Heart left ventricle (tissue), 16 donors: ENCODE results near the gene MSL1. TPM values are rescaled to one million over a fixed set of nuclear protein-coding genes. Genes with fewer than 3 reads are reported as not detected.
A peak's percentile ranks its signal among the peaks of the same experiment; 100 is the strongest.

Experiments
- ATAC-seq, 4 donors: fragments of 200-7000 bp; cut with Tn5 transposase; one replicate each; pipeline ENCODE4 v1.9.1; 2020 to 2022; ENCODE audit warnings: moderate library complexity in 4 of 4, mild to moderate bottlenecking in 3 of 4, moderate number of reproducible peaks in 1 of 4
- DNase-seq, 5 donors: peaks; one replicate each; pipeline ENCODE4 v3.0.0-alpha.2; 2020
- H3K27ac ChIP-seq, 12 donors: fragments of 200-600 bp; sonication (generic) in 4 of 12; one replicate each; pipeline versions ENCODE4 v1.5.0 to v1.8.0; 2016 to 2022; ENCODE audit warnings: mild to moderate bottlenecking in 2 of 12
- H3K27me3 ChIP-seq, 9 donors: fragments of 200-600 bp; sonication (generic) in 2 of 9; one replicate each; pipeline versions ENCODE4 v1.5.1 to v1.8.0; 2016 to 2022; ENCODE audit warnings: mild to moderate bottlenecking in 3 of 9
- H3K36me3 ChIP-seq, 9 donors: fragments of 200-600 bp; sonication (generic) in 2 of 9; one replicate each; pipeline versions ENCODE4 v1.5.0 to v1.8.0; 2018 to 2022; ENCODE audit warnings: mild to moderate bottlenecking in 2 of 9
- H3K4me1 ChIP-seq, 12 donors: fragments of 200-600 bp; sonication (generic) in 4 of 12; one replicate each; pipeline versions ENCODE4 v1.5.0 to v1.8.0; 2016 to 2022; ENCODE audit warnings: mild to moderate bottlenecking in 3 of 12
- H3K4me3 ChIP-seq, 12 donors: fragments of 200-600 bp; sonication (generic) in 4 of 12; one replicate each; pipeline versions ENCODE4 v1.5.0 to v1.8.0; 2017 to 2022; ENCODE audit warnings: mild to moderate bottlenecking in 9 of 12, moderate library complexity in 4 of 12
- H3K9me3 ChIP-seq, 12 donors: fragments of 200-600 bp; sonication (generic) in 4 of 12; one replicate each; pipeline versions ENCODE4 v1.5.0 to v1.8.0; 2016 to 2022; ENCODE audit warnings: mild to moderate bottlenecking in 1 of 12
- CTCF ChIP-seq, 12 donors: fragments of 200-600 bp; sonication (generic) in 4 of 12; IDR thresholded peaks; one replicate each; pipeline versions ENCODE4 v1.5.0 to v1.8.0; 2018 to 2022; ENCODE audit warnings: antibody characterized with exemption in 12 of 12, mild to moderate bottlenecking in 5 of 12
- POLR2A ChIP-seq, 2 donors: fragments of 450-650 bp; IDR thresholded peaks; one replicate each; pipeline ENCODE4 v1.6.1; 2017; ENCODE audit warnings: antibody characterized with exemption in 2 of 2, mild to moderate bottlenecking in 2 of 2, moderate library complexity in 2 of 2
- WGBS, 4 donors: extraction: QIAGEN DNeasy Blood & Tissue Kit in 2 of 4; methylation state at CpG; one replicate each; pipeline versions ENCODE4 v1.1.5 to v1.1.7; 2013 to 2018; 5-methylcytosine and 5-hydroxymethylcytosine counted together
- intact Hi-C, 10 donors: fragments of 100-400 bp; cut with DNase I; formaldehyde crosslinking; loops; one replicate each; pipeline versions ENCODE4 v1.11.1 to v1.14.2; 2022
- polyA plus RNA-seq, 2 donors: library from polyadenylated mRNA; stranded (reverse); fragments of 200-250 nt; gene quantifications; one replicate each; pipeline ENCODE4 v1.2.3, GENCODE V29; 2013
- total RNA-seq, 9 donors: library from RNA; depleted of rRNA in 2 of 9; stranded (reverse); fragments of >200 nt in 2 of 9; fragmentation: NEBNext Ultra II Directional in 3 of 9; extraction: Animal tissue kit (Norgen Biotek cat#: 25700) in 3 of 9; gene quantifications; one replicate each; pipeline versions ENCODE4 v1.1.0 to v1.2.4, GENCODE V29; 2016 to 2023
- donor health status: ischemic (EF 13 %, LVEDD 7.1; RV severe dilation, severe dysfunction).
- donor health status: healthy with polysubstance abuse.
- donor health status: DM: no; HTN: yes; CAD: no.
- donor health status: DM: no; HTN: no; CAD: no.
- donor health status: ischemic (EF 25% LVEDD 6.9; RV normal size, moderate dysfunction).
- donor health status: ischemic (EF 25% LVEDD 5.7; RV mildly dilated, moderate dysfunction).
- donor health status: healthy.
- donor health status: DM: yes; HTN: yes; CAD: no.
- donor health status: ischemic (EF 35%, LVEDD 5.7; RV mildly dilated, moderate dysfunction).
- donor health status: nonischemic (EF 11% LVEDD 7.7; RV severe dilation, severe dysfunction).
- donor health status: DM: yes; HTN: yes; CAD: no.
- donor health status: PGD.
- donor health status: ischemic (EF 29% LVEDD 5.4; RV normal size, mild dysfunction).
- donor health status: nonischemic (EF 23%, LVEDD 6.1; RV moderate dilation, normal function).

MSL1 gene
- total and polyA plus RNA-seq, 11 donors = 32.0 to 54.7 (median 45.1) TPM

GRCh38 chr17:40095351-40095943, 26.3 kb upstream of the MSL1 start:
- no peak for TF ChIP-seq CTCF (IDR thresholded peaks at IDR 0.05)
- no peak for TF ChIP-seq POLR2A (IDR thresholded peaks at IDR 0.05)
- no peaks in the 10 kb centered on the region for H3K9me3 ChIP-seq
- H3K4me3 ChIP-seq = peak overlapping the region in 4 of 12 donors; percentile 10 to 87 (median 78)
- intact Hi-C loops = loop anchor here in 2 of 10 donors (5.0 to 10.0 kb wide), 2 partner anchors 33 to 81 kb away; partner anchors contain the start of genes CSF3 (in 1 of the 2) and THRA (in 1 of the 2)
- no peak for ATAC-seq
- peaks cover 15 to 86% (median 74%) of the 10 kb centered on the region in 12 donors for H3K4me1 ChIP-seq
- 62 to 68% (median 64%) methylated on average over 11 to 17 of the region's 17 CpGs for WGBS, 4 donors
- peak in 3 of 5 donors; percentile 24 to 45 (median 32) for DNase-seq
- H3K27me3 ChIP-seq = no peaks in the 10 kb centered on the region
- H3K27ac ChIP-seq = peak overlapping the region; percentile 86 to 100 (median 97)
- peaks cover 0 to 72% (median 55%) of the 10 kb centered on the region in 9 donors for H3K36me3 ChIP-seq

- peak overlapping the region in 7 of 12 donors; percentile 72 to 100 (median 87) for H3K4me3 ChIP-seq
- H3K27me3 ChIP-seq = no peaks in the 10 kb centered on the region
- ATAC-seq (no peak), DNase-seq (peak; percentile 66 to 75 (median 68))
- intact Hi-C loops = loop anchor here in 3 of 10 donors (2.0 to 10.0 kb wide), 3 partner anchors 17 to 81 kb away; partner anchors contain the start of genes CSF3 (in 1 of the 3) and THRA (in 1 of the 3)
- H3K4me1 ChIP-seq = peaks cover 15 to 84% (median 77%) of the 10 kb centered on the region in 12 donors
- H3K36me3 ChIP-seq = peaks cover 0 to 71% (median 55%) of the 10 kb centered on the region in 9 donors
- H3K9me3 ChIP-seq = no peaks in the 10 kb centered on the region
- 45 to 64% (median 48%) methylated on average over 22 to 23 of the region's 23 CpGs for WGBS, 4 donors
- peak overlapping the region; percentile 92 to 100 (median 97) for H3K27ac ChIP-seq
- TF ChIP-seq CTCF (IDR thresholded peaks at IDR 0.05) = no peak
- TF ChIP-seq POLR2A (IDR thresholded peaks at IDR 0.05) = no peak
Measured at GRCh38 chr17:40095944-40096791, 25.6 kb upstream of the MSL1 start.

- Histone ChIP-seq H3K27ac (peak overlapping the region; percentile 92 to 100 (median 97)), H3K4me1 (peaks cover 15 to 86% (median 78%) of the 10 kb centered on the region in 12 donors), H3K9me3 (no peaks in the 10 kb centered on the region), H3K36me3 (peaks cover 0 to 64% (median 55%) of the 10 kb centered on the region in 9 donors), H3K4me3 (peak overlapping the region in 7 of 12 donors; percentile 72 to 100 (median 87)), H3K27me3 (no peaks in the 10 kb centered on the region)
- intact Hi-C loops = loop anchor here in 3 of 10 donors (2.0 to 10.0 kb wide), 3 partner anchors 16 to 82 kb away; partner anchors contain the start of genes CSF3 (in 1 of the 3) and THRA (in 1 of the 3)
- no peak for TF ChIP-seq POLR2A (IDR thresholded peaks at IDR 0.05)
- no peak for TF ChIP-seq CTCF (IDR thresholded peaks at IDR 0.05)
- DNase-seq (no peak), ATAC-seq (no peak)
- WGBS, 4 donors = 49 to 69% (median 58%) methylated on average over 10 of the region's 10 CpGs
Measured at GRCh38 chr17:40097087-40097486, 24.7 kb upstream of the MSL1 start.
